ENCODE results near the gene SLC9C1. TPM values are rescaled to one million over a fixed set of nuclear protein-coding genes. Genes with fewer than 3 reads are reported as not detected.

The SLC9C1 gene
- total RNA-seq, 1 donor from 2014 or later: not detected

DNA sequence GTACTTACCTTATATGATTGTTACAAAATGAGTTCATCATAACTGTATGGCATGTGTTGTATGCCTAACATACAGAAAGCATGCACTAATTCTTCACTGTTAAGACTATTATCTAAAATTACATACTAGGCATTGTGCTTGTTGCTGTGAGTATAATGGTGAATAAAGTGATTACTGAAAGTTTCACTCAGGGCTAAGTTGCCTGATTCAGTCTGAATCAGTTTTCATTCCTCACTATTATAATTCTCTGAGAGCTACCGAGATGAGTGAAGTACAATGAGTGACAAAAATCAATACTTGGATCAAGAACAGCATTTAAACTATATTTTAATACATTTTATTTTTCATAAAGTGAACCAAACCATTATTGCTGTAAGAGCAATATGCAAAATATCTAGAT is 153.4 kb downstream of the SLC9C1 start:
- DNase-seq: no peak
- intact Hi-C loops (cut with DNase I): no loop called here
- no peak for ATAC-seq

DNA sequence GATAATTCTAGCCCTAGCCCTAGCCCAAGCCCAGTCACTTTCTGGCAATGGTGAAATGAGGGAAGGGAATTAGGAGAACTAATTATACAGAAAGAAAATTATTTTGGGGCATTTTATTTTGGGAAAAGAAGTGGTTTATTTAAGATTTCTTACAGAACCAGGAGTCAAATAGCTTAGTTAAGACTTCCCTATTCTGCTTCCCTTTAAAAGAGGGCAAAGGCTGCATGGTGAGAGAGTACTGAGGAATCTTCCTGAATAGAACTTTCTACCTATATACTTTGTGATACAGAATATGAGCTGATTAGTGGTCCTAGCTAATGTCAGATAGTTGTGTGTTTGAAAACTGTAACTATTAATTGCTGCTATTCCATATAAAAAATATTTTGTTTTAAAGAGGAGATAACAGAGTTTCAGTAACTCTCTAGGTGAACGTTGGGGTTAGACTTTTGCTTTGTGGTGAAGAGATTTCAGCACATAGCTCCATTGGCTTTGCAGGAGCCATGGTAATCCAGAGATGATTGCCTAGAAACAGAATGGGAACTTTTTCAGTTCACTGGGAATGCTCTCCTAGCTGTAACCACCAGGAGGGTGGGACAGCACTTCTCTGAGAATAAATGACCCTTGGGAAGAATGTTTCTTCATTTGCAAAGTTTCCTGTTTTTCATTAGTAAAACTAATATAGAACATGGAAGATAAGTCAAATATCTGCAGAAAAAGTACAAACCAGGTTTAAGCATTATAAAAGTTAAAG is 155.6 kb downstream of the SLC9C1 start:
- Histone ChIP-seq H3K4me1 (peaks cover 5% of the 10 kb centered on the region), H3K27ac (no peak overlapping the region), H3K27me3 (ENCODE audit: low read depth) (no peaks in the 10 kb centered on the region), H3K9me3 (no peaks in the 10 kb centered on the region), H3K4me3 (no peak overlapping the region), H3K36me3 (no peaks in the 10 kb centered on the region)
- no peak for ATAC-seq
- intact Hi-C loops (cut with DNase I): no loop called here
- TF ChIP-seq, protein P1, sequence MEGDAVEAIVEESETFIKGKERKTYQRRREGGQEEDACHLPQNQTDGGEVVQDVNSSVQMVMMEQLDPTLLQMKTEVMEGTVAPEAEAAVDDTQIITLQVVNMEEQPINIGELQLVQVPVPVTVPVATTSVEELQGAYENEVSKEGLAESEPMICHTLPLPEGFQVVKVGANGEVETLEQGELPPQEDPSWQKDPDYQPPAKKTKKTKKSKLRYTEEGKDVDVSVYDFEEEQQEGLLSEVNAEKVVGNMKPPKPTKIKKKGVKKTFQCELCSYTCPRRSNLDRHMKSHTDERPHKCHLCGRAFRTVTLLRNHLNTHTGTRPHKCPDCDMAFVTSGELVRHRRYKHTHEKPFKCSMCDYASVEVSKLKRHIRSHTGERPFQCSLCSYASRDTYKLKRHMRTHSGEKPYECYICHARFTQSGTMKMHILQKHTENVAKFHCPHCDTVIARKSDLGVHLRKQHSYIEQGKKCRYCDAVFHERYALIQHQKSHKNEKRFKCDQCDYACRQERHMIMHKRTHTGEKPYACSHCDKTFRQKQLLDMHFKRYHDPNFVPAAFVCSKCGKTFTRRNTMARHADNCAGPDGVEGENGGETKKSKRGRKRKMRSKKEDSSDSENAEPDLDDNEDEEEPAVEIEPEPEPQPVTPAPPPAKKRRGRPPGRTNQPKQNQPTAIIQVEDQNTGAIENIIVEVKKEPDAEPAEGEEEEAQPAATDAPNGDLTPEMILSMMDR (IDR thresholded peaks at IDR 0.05): no peak
- no peak for DNase-seq

More for the DNA sequence above, 153.4 kb downstream of the SLC9C1 start:
- H3K27ac ChIP-seq: no peak overlapping the region
- no peaks in the 10 kb centered on the region for H3K27me3 ChIP-seq (ENCODE audit: low read depth)
- H3K4me1 ChIP-seq: peaks cover 5% of the 10 kb centered on the region
- no peaks in the 10 kb centered on the region for H3K36me3 ChIP-seq
- no peak overlapping the region for H3K4me3 ChIP-seq
- TF ChIP-seq, protein P1 (IDR thresholded peaks at IDR 0.05): no peak
- peaks cover 8% of the 10 kb centered on the region for H3K9me3 ChIP-seq

DNA sequence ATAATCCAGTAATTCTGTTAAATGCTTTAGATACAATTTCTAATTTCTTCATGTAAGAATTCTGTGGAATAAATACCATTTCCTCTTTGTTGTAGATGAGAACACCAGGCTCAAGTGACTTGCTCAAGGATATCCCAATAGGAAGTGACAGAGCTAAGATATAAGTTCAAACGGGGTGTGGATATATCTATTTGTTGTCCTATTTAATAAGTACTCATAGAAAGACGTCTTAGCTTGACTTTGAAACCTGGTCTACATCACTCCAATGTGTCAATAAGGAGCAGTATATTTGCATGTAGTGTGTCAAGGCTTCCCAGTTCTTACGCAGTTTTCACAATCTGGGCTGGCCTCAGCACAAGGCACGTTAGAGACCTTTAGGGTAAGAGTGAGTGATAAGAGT is 156.2 kb downstream of the SLC9C1 start:
- H3K27ac ChIP-seq: no peak overlapping the region
- no peaks in the 10 kb centered on the region for H3K27me3 ChIP-seq (ENCODE audit: low read depth)
- H3K4me1 ChIP-seq: peaks cover 5% of the 10 kb centered on the region
- ATAC-seq: peak in 1 of 2 donors; percentile 29
- no peak for DNase-seq
- intact Hi-C loops (cut with DNase I): no loop called here
- H3K9me3 ChIP-seq: no peaks in the 10 kb centered on the region
- H3K4me3 ChIP-seq: no peak overlapping the region
- TF ChIP-seq, protein P1 (IDR thresholded peaks at IDR 0.05): no peak
- H3K36me3 ChIP-seq: no peaks in the 10 kb centered on the region

DNA sequence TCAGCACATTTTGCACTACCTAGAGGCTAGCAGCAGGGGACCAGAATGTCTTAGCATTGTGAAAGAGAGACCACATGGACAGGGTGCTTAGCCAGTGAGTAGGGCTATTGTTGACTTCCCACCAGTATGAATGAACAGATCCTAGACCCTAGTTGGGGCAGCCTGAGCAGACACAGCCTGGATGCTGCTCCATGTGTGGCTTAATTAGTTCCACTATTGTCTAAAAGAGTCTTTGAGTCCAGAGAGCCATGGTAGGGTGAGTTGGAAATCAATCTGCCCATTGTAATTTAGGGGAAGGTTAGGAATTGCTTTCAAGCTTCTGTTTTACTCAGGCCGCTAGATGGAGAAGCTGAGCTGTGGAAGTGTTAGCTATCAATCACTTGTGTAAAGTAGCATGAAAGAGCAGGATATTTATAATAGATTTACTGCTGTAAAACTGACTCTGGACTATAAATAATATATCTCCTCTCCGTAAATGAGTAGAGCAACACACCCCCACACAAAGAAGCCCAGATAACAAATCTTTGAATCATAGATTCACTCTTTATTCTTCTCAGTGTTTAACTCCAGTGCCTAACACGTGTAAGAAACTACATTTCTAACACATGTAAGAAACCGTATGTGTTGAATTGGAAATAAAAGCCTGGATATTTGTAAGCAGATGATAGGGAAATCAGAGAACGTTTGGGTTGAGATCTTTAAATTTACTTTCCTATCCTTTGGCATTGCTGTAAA is 156.9 kb downstream of the SLC9C1 start:
- no peak overlapping the region for H3K27ac ChIP-seq
- ATAC-seq: peak; percentile 45 to 54
- DNase-seq: no peak
- H3K4me1 ChIP-seq: peaks cover 5% of the 10 kb centered on the region
- H3K9me3 ChIP-seq: no peaks in the 10 kb centered on the region
- intact Hi-C loops (cut with DNase I): no loop called here
- no peaks in the 10 kb centered on the region for H3K27me3 ChIP-seq (ENCODE audit: low read depth)
- TF ChIP-seq, protein P1 (IDR thresholded peaks at IDR 0.05): peak; percentile 49
- H3K36me3 ChIP-seq: no peaks in the 10 kb centered on the region
- H3K4me3 ChIP-seq: no peak overlapping the region

GRCh38 chr3:112136046-112136445 is 158.0 kb downstream of the SLC9C1 start:
- H3K27me3 ChIP-seq (ENCODE audit: low read depth): no peaks in the 10 kb centered on the region
- no peak overlapping the region for H3K27ac ChIP-seq
- H3K4me3 ChIP-seq: no peak overlapping the region
- intact Hi-C loops (cut with DNase I): no loop called here
- H3K9me3 ChIP-seq: no peaks in the 10 kb centered on the region
- DNase-seq (no peak), ATAC-seq (no peak)
- peaks cover 5% of the 10 kb centered on the region for H3K4me1 ChIP-seq
- TF ChIP-seq, protein P1 (IDR thresholded peaks at IDR 0.05): no peak
- H3K36me3 ChIP-seq: no peaks in the 10 kb centered on the region
